Ammon's horn (tissue), 1 donor: ENCODE data around the gene INF2.
A peak's percentile ranks its signal among the peaks of the same experiment; 100 is the strongest.
"Not testable (repeated sequence)": the region's sequence is repeated elsewhere in the genome, so short reads cannot be mapped to it uniquely, and the experiment has no call there.

Source experiments
- DNase-seq: peaks from one replicate; pipeline ENCODE4 v3.0.0-alpha.2; 2016; ENCODE audit warnings: low spot score

The INF2 gene

DNA sequence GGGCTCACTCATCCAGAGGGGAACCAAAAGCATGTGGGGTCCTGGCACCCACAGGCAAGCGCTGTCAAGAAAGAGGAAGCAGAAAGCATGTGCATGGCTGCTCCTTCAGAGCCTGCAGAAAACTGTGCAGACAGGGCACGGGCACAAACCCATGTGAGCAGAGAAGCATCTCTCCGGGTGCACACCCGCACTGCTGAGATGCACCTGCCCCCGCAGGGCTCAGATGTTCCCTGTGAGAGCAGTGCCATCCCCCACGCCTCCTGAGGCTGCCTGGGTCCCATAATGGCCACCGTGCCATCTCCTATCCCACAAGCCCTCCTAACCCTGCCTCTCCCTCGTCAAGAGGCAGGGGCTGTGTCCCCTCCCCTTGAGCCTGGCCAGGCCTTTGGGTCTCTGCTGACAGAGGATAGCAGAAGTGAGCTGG is 32.3 kb upstream of the INF2 start:
- peak; percentile 65 for DNase-seq

DNA sequence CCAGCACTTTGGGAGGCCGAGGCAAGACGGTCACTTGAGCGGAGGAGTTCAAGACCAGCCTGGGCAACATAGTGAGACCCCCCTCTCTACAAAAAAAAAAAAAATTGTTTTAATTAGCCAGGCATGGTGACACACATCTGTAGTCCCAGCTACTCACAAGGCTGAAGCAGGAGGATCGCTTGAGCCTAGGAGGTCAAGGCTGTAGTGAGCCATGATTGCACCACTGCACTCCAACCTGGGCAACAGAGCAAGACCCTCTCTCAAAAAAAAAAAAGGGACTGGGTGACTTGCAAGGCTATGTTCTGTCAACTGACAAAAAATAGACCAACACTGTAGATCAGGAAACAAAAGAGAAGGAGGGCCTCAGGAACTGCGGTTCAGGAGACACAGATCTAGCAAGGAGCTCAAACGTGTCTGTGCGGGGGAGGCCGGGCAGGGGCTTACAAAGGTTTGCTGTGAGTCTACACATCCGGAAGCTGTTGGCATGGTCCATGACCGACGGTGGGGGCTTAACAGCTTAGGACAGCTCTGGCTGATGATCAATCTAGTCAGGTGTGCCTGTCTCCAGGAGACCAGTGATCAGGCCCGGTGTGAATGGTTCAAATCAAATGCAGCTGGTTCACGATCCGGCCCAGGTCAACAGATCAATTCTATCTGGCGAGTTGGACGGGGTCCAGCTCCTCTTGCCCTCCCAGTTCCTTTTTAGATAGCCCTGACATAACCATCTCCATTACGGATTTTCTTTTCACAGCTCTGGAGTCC is 31.7 kb upstream of the INF2 start:
- DNase-seq, result no peak

DNA sequence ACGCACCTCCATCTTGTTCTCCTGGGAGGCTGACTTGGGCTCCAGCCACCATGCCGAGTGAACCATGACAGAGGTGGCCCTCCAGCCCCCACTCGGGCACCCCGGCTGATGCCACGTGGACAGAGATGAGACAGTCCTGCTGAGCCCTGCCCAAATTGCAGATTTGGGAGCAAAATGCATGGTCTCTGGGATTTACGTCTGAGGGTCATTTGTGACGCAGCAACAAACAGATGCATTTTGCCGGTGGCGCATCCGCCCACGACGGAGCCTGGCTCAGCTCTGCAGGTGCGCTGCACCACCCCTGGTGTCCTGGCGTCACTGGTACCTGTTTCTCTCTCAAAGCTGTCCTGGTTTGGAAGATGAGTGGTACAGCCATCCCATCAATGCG is 31.1 kb upstream of the INF2 start:
- DNase-seq, result no peak

DNA sequence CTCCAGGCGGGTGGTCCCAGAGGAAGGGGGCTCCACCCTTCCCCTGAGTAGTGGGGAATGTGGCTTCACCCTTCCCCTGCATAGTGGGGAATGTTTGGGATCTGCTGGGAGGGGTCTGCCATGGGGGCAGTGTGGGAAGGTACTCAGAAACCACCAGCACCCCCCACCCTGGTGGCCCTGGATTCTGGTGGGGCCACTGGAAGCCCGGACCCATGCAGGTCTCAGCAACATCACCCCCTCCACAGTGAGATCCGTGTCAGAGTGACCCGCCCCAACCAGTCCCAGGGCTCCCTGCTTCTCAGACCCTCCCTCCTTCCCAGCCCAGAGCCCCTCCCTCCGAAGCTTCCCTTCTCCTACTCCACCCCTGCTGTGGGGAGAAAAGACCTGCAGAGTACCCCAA is 30.3 kb upstream of the INF2 start:
- no peak for DNase-seq

DNA sequence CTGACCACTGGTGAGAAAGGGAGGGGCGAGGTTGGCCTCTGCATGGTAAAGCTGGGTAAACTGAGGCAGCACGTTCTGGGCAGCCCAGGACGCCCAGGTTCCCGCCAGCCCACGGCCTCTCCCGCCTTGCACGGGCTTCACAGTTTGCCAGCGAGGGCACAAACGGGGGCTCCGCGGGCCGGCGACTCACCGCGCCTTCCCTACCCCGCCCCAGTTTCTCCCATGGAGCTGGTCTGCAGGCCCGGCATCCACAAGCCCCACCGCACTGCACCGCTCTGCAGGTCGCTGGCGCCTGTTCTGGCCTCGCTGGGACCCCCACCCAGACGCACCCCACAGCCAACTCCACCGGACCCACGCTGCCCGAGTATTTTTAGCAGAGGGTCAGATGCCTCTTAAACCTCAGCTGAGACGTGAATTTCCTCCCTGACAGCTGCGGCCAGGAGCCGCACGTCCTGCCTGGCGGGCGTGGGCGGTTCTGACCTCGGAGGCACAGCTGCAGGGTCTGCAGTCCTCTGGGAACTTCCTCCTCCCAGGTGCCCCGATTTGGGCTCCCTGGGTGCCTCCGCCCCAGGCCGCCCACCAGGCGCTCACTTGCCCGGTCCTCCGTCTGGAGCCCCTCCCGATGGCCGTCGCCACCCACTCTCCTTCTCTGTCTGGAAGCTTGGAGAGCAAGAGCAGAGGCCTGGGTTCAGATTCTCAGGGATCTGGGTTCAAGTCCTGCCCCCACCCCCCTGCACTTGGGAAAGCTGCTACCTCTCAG is 29.5 kb upstream of the INF2 start:
- no peak for DNase-seq

DNA sequence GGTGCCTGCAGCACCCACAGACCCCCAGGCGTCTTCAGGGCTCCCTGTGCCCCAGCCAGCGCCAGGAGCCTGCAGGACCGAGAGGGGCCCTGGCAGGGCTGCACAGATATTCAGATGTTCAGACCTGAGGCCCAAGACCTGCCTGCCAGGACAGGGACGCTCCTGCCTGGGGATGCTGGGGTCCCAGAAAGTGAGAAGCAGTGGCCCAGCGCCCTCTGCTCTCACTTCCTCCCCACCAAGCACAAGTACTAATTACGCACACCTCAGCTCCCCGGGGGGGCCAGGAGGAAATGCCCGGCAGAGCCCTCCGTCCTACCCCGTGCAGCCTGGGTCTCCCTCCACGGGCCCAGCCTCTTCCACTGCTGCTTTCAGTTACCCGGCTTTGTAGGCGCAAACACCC is 28.8 kb upstream of the INF2 start:
- DNase-seq, result no peak

DNA sequence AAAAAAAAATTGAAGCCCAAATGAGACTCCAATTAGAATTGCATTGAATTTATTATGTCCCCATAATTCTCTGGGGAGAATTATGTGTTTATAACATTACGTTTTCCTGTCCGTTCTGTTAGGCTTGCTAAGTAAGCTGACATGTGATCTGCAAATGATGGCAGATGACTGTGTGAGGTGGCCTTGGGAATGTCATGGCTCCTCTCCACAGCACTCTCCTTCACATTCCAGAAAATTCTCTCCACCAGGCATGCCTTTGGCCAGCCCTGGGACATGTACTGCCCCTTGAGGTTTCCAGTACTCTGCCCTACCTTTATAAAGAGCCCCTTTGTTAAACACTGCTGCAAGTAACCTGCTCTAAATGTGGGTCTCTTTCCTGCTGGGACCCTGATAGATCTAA is 28.3 kb upstream of the INF2 start:
- no peak for DNase-seq

DNA sequence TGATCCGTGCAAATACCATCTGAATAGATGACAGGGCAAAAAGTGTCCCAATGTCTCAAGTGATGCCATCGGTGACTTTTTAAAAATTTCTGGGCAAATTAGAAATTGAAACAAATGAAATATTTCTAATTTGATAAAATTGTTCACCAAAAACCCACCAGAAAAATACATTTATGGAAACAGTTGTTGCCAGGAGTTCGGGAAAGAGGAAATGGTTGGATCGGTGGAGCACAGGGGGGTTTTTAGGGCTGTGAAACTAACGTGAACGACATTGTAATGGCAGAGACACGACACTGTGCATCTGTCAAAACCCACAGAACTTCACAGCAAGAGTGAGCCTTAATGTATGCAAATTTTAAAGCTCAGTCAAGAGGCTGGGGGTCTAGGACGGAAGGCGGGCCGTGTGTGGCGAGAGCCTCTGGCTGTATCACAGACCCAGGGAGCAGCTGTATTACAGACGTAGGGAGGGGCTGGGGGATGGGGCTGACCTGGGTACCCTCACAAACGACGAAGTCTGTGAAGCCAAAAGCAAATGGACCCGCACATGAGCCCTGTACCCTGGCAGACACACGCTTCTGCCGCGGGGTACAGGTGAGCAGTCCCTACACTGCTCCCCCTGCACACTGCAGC is 27.8 kb upstream of the INF2 start:
- DNase-seq, result not testable (repeated sequence)

DNA sequence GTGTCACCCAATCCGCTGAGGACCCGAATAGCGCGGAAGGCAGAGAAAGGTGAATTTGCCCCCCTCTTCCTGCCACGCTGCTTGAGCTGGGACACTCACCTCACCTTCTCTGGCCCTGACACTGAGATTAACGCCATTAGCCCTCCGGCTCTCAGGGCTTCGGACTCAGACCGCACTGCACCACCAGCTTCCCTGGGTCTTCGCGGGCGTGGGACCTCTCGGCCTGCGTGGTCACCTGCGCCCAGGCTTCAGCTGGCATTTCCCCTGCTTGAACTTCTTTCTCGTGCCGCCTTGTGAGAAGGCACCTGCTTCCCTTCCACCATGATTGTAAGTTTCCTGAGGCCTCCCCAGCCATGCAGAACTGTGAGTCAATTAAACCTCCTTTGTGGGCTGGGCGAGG is 26.9 kb upstream of the INF2 start:
- DNase-seq, result not testable (repeated sequence)

DNA sequence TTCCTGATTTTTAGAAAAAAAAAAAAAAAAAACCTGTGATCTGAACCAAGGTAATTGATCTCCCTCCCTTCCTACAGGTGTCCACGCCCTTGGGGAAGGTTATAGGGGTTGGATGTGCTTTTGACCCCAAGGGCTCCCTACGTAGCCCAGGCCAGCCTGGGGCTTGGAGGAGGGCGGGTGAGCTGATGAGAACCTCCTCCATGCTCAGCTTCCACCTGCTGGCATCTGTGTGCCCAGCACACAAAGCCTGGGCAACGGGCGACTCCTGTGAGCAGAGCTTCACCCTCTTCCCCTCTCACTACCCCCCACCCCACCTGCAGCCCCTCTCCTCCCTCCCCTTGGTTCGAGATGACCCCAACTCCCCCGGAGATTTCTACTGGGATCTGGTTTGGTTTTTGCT is 25.3 kb upstream of the INF2 start:
- DNase-seq, result no peak

DNA sequence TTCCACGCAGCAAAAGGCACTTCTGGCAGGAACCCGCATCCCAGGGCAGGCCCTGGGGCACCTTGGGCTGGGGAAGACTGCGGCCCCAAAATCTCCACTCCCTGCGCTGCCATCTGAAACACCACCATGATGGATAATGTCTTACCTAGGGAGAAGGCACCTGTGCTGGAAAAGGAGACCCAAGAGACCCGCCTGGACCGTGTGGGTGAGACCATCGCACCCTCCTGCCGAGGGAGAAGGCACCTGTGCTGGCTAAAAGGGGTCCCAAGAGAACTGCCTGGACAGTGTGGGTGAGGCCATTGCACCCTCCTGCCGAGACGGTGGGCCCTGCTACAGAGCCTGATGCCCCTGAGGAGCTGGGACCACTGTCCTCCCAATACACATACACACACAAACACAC is 24.8 kb upstream of the INF2 start:
- DNase-seq, result no peak

DNA sequence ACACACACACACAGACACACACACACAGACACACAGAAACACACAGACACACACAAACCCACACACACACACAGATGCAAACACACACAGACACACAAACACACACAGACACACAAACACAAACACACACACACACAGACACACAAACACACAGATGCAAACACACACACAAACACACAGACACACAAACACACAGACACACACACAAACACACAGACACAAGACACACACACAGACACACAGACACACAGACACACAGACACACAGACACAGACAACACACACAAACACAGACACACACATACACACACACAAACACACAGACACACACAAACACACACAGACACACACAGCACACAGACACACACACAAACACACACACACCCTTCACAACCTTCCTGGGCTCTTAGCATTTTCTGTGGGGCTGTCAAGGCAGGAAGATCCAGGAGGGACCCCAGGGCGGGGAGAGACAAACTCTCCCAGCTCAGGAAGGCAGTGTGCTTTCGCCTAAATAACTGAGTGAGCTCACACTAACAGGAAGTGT is 24.2 kb upstream of the INF2 start:
- no peak for DNase-seq

DNA sequence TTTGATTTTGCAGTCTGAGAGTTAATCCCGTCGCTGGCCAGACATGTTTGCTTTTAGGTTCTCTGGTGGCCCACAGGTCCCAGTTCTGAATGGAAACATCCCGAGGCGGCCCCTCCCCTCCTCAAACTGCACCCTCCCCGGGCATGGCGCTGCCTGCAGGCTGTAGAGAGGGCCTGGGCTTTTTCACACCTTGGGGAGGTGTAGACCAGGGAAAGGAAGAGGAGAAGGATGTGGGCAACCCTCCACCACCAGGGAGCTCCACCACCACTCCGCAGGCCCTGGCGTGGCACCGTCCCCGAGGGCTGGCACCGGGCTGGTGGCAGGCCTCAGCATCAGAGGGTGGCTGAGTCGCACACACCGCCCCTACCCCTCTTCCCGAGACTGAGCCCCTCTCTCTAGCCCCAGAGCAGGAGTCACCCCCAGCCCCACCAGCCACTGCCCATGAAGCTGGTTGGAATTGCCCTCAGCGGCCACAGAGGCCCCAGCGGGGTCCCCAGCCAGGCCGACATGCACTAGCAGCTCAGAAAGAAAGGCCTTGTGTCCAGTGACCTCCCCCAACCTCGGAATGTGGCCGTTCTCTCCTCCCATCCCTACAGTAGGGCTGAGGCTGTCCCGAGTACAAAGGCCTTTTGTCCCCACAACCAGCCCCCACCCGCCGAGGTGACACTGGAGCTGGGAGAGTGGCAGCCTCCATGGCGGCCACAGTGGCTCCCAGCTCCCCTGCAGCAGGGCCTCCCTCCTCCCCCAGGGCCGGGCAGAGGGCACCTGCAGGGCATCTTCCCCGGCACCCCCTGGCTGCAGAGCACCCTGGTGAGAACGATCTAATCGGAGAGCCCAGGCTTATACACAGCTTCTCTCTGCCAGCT is 23.5 kb upstream of the INF2 start:
- DNase-seq, result peak; percentile 97

DNA sequence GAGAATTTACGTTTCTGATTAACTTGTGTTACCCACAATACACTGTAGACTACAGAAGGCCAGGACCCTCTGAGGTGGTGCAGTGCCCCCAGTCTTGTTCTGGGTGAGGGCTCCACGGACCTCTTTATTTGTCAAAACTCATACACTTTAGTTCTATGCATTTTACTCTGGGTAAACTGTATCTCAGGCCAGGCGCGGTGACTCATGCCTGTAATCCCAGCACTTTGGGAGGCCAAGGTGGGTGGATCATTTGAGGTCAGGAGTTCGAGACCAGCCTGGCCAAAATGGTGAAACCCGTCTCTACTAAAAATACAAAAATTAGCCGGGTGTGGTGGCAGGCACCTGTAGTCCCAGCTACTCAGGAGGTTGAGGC is 22.9 kb upstream of the INF2 start:
- not testable (repeated sequence) for DNase-seq

DNA sequence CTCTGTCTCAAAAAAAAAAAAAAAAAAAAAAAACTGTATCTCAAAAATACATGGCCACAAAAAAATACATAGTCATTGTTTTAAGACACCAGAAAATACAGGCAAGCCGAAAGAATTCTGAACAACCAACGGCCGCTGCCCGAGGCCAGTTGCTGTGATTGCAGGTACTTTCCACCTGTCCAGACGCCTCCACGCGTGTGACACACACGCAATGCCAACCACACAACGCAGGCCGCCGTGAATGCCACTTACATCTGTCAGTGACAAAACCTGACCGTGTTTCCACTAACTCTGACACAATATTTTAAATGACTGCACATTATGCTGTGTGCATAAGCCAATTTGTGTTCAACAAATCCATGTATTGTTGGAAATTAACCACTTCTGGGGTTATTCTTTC is 22.4 kb upstream of the INF2 start:
- DNase-seq, result no peak

DNA sequence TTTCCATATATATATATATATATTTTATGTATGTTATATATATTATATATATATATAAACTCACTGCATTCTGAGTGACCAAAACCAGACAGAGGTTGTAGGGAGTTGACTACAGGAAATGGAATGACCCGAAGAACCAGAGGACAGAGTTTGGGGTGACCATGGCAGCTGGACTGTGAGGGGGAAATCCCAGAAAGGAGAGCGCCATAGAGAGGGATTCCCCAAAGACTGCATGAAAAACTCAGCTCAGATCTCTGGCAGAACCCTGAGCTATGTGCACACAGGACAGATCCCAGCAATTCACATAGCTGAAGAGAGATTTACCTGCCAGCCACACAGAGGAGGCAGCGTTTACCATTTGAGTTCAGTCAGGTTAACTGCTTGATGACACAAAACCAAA is 19.7 kb upstream of the INF2 start:
- no peak for DNase-seq

DNA sequence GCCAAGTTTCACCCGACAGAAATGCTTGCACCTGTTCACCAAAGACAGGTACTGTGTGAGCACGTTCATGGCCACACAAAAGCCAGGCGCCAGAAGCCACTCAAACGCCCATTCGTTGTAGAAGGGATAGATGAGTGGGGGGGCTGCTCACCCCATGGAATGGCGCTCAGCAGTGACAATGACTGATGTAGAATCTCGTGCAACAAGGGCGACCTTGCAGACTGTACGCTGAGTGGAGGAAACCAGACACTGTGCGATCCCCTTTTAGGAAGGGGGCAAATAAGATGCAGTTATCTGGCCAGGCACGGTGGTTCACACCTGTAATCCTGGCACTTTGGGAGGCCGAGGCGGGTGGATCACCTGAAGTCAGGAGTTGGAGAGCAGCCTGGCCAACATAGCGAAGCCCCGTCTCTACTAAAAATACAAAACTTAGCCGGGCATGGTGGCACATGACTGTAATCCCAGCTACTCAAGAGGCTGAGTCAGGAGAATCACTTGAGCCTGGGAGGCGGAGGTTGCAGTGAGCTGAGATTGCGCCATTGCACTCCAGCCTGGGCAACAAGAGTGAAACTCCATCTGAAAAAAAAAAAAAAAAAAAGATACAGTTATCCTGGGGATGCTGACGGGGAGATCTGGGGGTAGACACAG is 18.0 kb upstream of the INF2 start:
- not testable (repeated sequence) for DNase-seq

DNA sequence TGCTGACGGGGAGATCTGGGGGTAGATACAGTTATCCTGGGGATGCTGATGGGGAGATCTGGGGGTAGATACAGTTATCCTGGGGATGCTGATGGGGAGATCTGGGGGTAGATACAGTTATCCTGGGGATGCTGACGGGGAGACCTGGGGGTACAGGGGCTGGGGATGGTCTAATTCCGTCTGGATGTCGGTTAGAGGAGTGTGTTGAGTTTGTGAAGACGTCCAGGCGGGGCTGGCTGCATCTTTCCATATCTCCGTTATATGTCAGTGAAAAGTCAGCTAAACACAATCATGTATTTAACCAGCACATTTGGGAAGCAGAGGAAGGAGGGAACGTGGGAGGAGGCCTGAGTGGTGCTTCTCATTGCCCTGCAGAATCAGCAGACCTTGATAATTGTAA is 17.3 kb upstream of the INF2 start:
- not testable (repeated sequence) for DNase-seq

DNA sequence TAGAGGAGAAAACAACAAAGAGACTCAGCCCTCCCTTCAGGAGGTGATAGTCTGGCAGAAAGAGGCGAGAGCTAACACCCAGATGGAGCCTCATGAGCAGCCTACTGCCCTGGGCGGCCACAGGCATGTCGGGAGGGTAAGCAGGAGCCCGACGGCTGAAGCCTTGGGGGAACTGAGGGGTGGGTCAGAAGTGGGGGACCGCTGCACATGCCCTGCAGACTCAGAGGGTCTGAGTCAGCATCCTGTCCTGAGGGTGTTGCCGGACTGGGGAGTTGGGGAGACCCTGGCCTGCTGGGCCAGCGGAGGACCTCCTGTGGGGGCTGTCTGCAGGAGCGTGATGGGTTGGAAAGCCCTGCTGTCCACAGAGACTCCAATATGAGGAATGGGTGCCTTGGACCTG is 15.9 kb upstream of the INF2 start:
- DNase-seq, result no peak

DNA sequence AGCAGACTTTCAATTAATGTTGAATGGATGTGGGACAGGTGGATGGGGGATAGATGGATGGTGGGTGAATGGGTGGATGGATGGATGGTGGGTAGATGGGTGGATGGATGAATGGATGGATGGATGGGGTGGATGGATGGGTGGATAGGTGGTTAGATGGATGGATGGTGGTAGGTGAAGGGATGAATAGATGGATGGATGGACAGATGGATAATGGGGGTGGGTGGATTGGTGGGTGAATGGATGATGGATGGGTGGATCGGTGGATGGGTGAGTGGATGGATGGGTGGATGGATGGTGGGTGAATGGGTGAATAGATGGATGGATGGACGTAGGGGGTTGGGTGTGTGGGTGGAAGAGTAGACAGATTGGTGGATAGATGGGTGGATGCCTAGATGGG is 14.0 kb upstream of the INF2 start:
- DNase-seq, result no peak

DNA sequence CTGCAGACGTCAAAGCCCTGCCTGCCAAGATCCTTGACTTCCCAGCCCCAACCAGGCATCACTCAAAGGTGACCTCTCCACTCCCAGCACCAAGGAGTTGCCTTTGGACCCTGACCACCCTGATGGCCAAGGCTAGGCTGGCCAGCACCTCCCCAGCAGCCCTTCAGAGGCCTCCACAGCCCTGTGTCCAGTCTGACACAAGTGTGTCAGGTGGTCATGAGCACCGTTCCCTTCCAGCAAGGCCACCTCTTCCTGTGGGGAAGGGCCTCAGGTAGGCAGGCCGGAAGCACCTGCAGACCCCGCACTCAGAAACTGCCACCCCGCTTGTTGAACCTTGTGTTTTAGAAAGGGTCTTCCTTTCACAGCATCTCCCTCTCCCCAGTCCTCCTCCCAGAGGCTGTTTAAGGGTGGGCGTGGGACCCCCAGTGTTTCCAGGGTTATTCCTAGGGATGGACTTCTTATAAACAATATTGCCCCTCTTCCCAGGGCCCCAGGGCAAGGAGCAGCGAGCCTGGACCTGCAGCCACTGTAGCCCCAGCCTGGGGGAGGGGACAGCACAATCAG is 13.2 kb upstream of the INF2 start:
- DNase-seq, result no peak
